Effector CD4-positive, alpha-beta T cell (primary cell): ENCODE data around the gene P2RY6.

Experiments
- DNase-seq: peaks from one replicate; pipeline ENCODE4 v3.0.0-alpha.2; 2020

The P2RY6 gene

GRCh38 chr11:73298233-73298632 lies 26.1 kb downstream of the P2RY6 start:
- DNase-seq: no peak

DNA sequence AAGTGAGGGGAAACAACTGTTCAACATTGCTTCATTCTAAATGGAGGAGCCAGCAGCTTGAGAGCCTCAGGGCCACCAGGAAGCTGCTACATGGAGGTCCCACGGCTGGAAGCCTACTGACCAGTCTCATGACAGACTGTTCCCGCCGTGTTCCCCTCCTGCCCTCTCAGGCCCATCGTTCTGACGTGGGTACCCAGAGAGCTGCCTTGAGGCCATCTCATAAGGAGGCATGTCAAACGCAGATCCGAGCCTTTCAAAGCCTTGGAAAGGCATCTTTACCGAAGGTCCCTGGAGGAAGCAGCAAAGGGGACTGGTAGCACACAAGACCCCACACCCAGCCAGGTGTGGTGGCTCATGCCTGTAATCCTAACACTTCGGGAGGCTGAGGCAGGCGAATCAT lies 27.6 kb downstream of the P2RY6 start:
- DNase-seq: no peak

- DNase-seq: no peak
Measured at GRCh38 chr11:73306069-73306841, 34.1 kb downstream of the P2RY6 start.

GRCh38 chr11:73306977-73307322 lies 34.8 kb downstream of the P2RY6 start:
- DNase-seq: no peak

- DNase-seq: peak; percentile 84
Measured at GRCh38 chr11:73307323-73308002, 35.3 kb downstream of the P2RY6 start.

GRCh38 chr11:73308003-73308960 lies 36.1 kb downstream of the P2RY6 start, which contains the start of gene ARHGEF17:
ARHGEF17 (plus strand) TSS chr11:73308276; CDS start chr11:73308639, 363 bp downstream.
- peak; percentile 30 for DNase-seq

DNA sequence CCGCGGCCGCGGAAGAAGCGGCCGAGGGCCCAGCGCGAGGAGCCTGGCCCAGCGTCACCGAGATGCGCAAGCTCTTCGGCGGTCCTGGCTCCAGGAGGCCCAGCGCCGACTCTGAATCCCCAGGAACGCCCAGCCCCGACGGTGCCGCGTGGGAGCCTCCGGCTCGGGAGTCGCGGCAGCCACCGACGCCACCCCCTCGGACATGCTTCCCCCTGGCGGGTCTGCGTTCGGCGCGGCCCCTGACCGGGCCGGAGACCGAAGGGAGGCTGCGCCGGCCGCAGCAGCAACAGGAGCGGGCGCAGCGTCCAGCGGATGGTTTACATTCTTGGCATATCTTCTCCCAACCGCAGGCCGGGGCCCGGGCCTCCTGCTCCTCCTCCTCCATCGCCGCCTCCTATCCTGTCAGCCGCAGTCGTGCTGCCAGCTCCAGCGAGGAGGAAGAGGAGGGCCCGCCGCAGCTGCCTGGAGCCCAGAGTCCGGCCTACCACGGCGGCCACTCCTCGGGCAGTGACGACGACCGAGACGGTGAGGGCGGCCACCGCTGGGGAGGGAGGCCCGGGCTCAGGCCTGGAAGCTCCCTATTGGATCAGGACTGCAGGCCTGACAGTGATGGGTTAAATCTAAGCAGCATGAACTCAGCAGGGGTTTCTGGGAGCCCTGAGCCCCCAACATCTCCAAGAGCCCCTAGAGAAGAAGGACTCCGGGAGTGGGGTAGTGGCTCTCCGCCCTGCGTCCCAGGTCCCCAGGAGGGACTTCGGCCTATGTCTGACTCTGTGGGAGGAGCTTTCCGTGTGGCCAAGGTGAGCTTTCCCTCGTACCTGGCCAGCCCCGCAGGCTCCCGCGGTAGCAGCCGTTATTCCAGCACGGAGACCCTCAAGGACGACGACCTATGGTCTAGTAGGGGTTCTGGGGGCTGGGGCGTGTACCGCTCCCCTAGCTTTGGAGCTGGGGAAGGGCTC lies 37.1 kb downstream of the P2RY6 start:
- no peak for DNase-seq

- DNase-seq: no peak
Measured at GRCh38 chr11:73310076-73310475, 37.9 kb downstream of the P2RY6 start.

DNA sequence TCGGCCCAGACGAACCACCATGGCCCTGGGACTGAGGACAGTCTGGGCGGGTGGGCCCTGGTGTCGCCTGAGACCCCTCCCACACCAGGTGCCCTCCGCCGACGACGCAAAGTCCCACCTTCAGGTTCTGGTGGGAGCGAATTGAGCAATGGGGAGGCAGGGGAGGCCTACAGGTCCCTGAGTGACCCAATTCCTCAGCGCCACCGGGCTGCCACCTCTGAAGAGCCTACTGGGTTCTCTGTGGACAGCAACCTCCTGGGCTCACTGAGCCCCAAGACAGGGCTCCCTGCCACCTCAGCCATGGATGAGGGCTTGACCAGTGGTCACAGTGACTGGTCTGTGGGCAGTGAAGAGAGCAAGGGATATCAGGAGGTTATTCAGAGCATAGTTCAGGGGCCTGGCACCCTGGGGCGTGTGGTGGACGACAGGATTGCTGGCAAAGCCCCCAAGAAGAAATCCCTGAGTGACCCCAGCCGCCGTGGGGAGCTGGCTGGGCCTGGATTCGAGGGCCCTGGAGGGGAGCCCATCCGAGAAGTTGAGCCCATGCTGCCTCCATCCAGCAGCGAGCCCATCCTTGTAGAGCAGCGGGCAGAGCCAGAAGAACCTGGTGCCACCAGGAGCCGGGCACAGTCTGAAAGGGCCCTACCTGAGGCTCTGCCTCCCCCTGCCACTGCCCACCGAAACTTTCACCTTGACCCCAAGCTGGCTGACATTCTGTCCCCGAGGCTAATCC lies 38.7 kb downstream of the P2RY6 start:
- DNase-seq: no peak

GRCh38 chr11:73311394-73311869 lies 39.3 kb downstream of the P2RY6 start:
- DNase-seq: no peak

DNA sequence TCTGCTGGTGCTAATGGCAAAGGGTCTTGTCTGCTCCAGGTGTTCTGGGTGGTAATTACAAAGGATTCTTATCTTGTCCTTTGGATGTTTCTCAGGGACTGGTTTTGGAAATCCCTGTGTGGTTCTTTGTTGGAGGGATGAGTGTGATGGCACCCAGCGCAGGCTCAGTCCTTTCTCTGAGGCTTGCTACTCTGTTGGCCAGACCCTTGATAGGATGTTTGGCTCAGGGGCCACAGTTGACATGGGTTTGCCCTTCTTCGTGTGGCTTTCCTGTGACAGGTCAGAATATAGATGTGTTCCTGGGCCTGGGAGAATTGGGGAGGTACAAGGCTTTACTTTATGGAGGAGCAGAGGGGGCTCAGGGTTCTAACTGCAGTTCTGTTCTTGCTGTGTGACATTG lies 39.9 kb downstream of the P2RY6 start:
- no peak for DNase-seq

GRCh38 chr11:73312851-73313327 lies 40.8 kb downstream of the P2RY6 start:
- DNase-seq: no peak

- no peak for DNase-seq
Measured at GRCh38 chr11:73313652-73314051, 41.5 kb downstream of the P2RY6 start.

GRCh38 chr11:73314117-73314961 lies 42.2 kb downstream of the P2RY6 start:
- DNase-seq: no peak

GRCh38 chr11:73315293-73316020 lies 43.3 kb downstream of the P2RY6 start:
- no peak for DNase-seq

DNA sequence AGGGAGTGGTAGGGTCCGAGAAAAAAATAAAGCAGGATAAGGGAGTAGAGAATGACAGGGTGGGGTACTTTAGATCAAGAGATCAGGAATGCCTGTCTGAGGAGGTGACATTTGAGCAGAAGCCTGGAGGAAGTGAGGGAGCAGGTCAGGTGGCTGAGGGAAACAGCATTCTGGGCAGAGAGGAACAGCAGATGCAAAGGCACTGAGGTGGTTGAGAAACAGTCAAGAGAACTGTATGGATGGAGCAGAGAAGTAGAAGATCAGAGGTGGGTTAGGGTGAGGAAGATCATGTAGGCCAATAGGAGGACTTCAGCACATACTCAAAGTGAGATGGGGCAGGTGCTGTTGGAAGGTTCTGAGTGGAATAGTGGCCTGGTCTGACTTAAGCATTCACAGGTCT lies 44.3 kb downstream of the P2RY6 start:
- no peak for DNase-seq

GRCh38 chr11:73317373-73317772 lies 45.2 kb downstream of the P2RY6 start:
- DNase-seq: no peak

DNA sequence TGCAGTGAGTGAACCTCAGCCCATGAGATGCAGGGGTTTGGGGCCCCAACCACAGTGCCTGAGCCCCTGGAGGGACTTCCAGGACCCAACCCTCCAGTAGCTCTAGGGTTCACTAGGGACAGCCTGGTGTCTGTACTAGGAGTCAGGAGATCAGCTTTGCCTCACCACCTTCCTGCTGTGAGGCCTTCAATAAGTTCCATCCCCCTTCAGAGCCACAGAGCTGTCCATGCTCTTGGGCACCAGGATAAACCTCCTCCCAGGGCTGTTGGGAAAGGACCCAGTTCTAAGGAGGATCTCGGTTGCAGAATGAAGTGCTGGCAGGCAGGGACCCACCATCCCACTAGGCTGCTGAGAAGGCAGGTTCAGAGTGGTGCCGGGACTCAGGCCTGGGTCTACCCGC lies 45.7 kb downstream of the P2RY6 start:
- DNase-seq: no peak

GRCh38 chr11:73318501-73319011 lies 46.4 kb downstream of the P2RY6 start:
- no peak for DNase-seq
